Panc1 (cell line): ENCODE results near the gene NR6A1.

Source experiments
- CTCF ChIP-seq: fragments of 450-650 bp; IDR thresholded peaks from 2 replicates; pipeline ENCODE4 v1.5.1; 2017; ENCODE audit warnings: mild to moderate bottlenecking
- REST ChIP-seq, 2 experiments: IDR thresholded peaks; 2 replicates each; pipeline ENCODE4 v1.6.1; 2011 to 2012; ENCODE audit warnings: low read depth in 2 of 2, control low read depth in 1 of 2, low read length in 1 of 2, mild to moderate bottlenecking in 1 of 2, moderate library complexity in 1 of 2; ENCODE audit not compliant: insufficient read depth in 1 of 2

GRCh38 chr9:124792257-124793014, 21.3 kb upstream of the NR6A1 start:
- TF ChIP-seq CTCF (no peak), REST (IDR thresholded peaks at IDR 0.05; ENCODE audit: insufficient read depth in 1 of 2, low read depth in 2 of 2, low read length in 1 of 2) (no peak)
